Lower lobe of right lung (tissue), 2 donors: ENCODE data around the gene STXBP4. TPM values are rescaled to one million over a fixed set of nuclear protein-coding genes. Genes with fewer than 3 reads are reported as not detected.

Experiments used
- ATAC-seq, 2 donors: fragments of 200-7000 bp; cut with Tn5 transposase; one replicate each; pipeline ENCODE4 v1.9.1; 2020 to 2022; ENCODE audit warnings: mild to moderate bottlenecking in 2 of 2, moderate library complexity in 2 of 2
- DNase-seq: peaks from one replicate; pipeline ENCODE4 v3.0.0-alpha.2; 2020
- H3K27ac ChIP-seq: fragments of 200-600 bp; one replicate; pipeline ENCODE4 v1.8.0; 2022
- H3K27me3 ChIP-seq: fragments of 200-600 bp; one replicate; pipeline ENCODE4 v1.8.0; 2022; ENCODE audit warnings: low read depth
- H3K36me3 ChIP-seq: fragments of 200-600 bp; one replicate; pipeline ENCODE4 v1.8.0; 2022; ENCODE audit warnings: mild to moderate bottlenecking
- H3K4me1 ChIP-seq: fragments of 200-600 bp; one replicate; pipeline ENCODE4 v1.8.0; 2022
- H3K4me3 ChIP-seq: fragments of 200-600 bp; one replicate; pipeline ENCODE4 v1.8.0; 2022; ENCODE audit warnings: mild to moderate bottlenecking
- H3K9me3 ChIP-seq: fragments of 200-600 bp; one replicate; pipeline ENCODE4 v1.8.0; 2022
- intact Hi-C: fragments of 100-400 bp; cut with DNase I; formaldehyde crosslinking; loops from one replicate; pipeline ENCODE4 v1.11.0; 2022
- total RNA-seq: library from RNA; stranded (reverse); fragmentation: NEBNext Ultra II Directional; extraction: Animal tissue kit (Norgen Biotek cat#: 25700); gene quantifications from one replicate; pipeline ENCODE4 v1.2.1, GENCODE V29; 2021
- TF ChIP-seq, protein P1 (sequence below): fragments of 200-600 bp; IDR thresholded peaks from one replicate; pipeline ENCODE4 v1.8.0; 2022; ENCODE audit warnings: antibody characterized with exemption, mild to moderate bottlenecking
- donor health status: DM: no; HTN: yes; CAD: no; lungs with severe emphysema.

STXBP4 gene
- total RNA-seq, 1 donor from 2014 or later: 11.8 TPM

DNA sequence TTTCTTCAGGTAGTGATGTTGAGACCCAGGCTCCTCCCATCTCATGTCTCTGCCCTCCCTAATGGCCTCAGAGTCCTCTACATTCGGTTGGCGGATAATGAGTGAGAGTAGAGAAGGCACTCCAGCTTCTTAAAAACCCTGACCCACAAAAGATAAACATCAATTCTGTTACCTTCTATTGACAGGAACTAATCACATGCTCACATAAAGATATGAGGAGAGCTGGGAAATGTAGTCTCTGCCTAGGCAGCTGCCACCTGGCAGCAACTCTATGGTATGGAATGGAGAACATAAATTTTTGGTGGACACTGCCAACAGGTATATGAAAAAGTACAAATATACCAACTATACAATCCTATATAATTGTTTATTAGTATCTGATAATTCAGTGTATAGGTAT is 185.5 kb downstream of the STXBP4 start:
- Histone ChIP-seq H3K36me3 (no peaks in the 10 kb centered on the region), H3K27me3 (no peaks in the 10 kb centered on the region), H3K4me3 (no peak overlapping the region), H3K9me3 (no peaks in the 10 kb centered on the region), H3K4me1 (no peaks in the 10 kb centered on the region), H3K27ac (no peak overlapping the region)
- ATAC-seq: no peak
- no peak for DNase-seq
- TF ChIP-seq, protein P1, sequence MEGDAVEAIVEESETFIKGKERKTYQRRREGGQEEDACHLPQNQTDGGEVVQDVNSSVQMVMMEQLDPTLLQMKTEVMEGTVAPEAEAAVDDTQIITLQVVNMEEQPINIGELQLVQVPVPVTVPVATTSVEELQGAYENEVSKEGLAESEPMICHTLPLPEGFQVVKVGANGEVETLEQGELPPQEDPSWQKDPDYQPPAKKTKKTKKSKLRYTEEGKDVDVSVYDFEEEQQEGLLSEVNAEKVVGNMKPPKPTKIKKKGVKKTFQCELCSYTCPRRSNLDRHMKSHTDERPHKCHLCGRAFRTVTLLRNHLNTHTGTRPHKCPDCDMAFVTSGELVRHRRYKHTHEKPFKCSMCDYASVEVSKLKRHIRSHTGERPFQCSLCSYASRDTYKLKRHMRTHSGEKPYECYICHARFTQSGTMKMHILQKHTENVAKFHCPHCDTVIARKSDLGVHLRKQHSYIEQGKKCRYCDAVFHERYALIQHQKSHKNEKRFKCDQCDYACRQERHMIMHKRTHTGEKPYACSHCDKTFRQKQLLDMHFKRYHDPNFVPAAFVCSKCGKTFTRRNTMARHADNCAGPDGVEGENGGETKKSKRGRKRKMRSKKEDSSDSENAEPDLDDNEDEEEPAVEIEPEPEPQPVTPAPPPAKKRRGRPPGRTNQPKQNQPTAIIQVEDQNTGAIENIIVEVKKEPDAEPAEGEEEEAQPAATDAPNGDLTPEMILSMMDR: no peak
- intact Hi-C loops: no loop called here

DNA sequence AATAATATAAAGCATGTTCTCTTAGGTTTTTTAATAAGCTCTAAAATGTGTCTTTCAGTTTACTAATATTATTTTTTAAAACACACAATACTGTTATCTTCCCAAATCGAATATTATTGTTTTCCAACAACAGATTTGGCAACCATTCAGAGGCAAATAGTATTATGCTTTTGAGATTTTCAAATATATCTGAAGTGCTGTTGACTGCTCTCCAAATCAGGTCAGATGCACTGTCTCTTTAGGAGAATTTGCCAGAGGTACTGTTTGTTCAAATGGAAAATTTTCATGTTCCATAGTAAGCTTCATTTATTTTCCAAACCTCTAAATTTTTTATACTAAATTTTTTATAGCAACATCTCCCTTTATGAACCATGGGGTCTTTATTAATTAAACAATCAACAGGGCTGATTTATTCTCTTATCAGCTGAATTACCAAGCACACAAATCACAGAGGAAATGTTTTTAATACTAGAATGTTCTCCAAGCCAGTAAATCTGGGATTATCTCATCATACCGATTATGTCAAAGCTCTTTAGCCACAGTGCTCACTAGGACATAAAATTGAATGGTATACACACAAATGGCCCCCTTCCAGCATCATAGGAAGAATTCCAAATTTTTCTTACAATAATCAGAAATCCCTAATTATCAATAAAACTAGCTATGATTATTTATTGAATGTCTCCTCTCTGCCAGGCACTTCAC is 187.4 kb downstream of the STXBP4 start:
- H3K9me3 ChIP-seq: no peaks in the 10 kb centered on the region
- TF ChIP-seq, protein P1: no peak

DNA sequence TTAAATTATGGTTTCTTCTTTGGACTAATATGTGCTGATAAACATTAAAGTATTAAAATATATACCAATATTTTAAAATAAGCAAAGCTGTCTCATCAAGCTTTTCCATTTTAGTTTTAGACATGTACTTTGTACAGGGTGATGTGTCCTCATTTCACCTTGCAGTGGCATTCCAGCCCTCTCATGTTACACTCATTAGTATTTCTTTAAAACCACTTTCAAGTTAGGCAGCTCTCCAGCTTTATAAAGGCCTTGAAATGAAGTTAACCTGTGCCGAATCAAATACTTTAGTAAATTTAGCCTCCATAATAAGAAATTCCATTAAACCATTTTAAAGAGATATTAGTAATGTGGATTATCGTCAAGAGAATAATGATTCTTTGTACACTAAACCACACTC is 188.6 kb downstream of the STXBP4 start:
- H3K4me3 ChIP-seq: no peak overlapping the region
- intact Hi-C loops: no loop called here
- TF ChIP-seq, protein P1: no peak
- DNase-seq (no peak), ATAC-seq (peak; percentile 43 to 77)
- peaks cover 7% of the 10 kb centered on the region for H3K36me3 ChIP-seq
- no peaks in the 10 kb centered on the region for H3K9me3 ChIP-seq
- no peaks in the 10 kb centered on the region for H3K27me3 ChIP-seq
- H3K4me1 ChIP-seq: no peaks in the 10 kb centered on the region
- H3K27ac ChIP-seq: no peak overlapping the region

More for the DNA sequence above, 187.4 kb downstream of the STXBP4 start:
- H3K4me3 ChIP-seq: no peak overlapping the region
- DNase-seq (no peak), ATAC-seq (no peak)
- H3K36me3 ChIP-seq: peaks cover 7% of the 10 kb centered on the region
- no peaks in the 10 kb centered on the region for H3K4me1 ChIP-seq
- no peak overlapping the region for H3K27ac ChIP-seq
- intact Hi-C loops: no loop called here
- H3K27me3 ChIP-seq: no peaks in the 10 kb centered on the region

DNA sequence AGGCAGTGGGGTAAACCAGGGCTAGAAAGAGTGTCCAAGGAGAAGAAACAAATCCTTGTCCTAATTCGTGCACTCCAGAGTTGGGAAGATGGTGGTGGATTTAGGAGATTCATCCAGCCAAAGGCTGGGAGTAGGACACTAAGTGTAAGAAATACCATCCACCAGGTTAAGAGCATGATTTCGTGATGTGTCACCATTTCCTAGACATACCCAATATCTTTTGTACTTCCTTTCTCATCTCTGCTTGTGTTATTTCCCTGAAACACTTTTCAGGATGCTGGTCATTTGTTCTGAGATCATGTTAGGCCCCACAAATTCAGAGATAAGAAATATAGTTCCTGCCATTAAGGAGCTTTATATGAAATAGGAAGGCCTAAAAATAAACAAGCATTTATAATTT is 189.9 kb downstream of the STXBP4 start:
- H3K4me3 ChIP-seq: no peak overlapping the region
- peaks cover 7% of the 10 kb centered on the region for H3K36me3 ChIP-seq
- H3K27ac ChIP-seq: no peak overlapping the region
- H3K27me3 ChIP-seq: no peaks in the 10 kb centered on the region
- no peak for DNase-seq
- TF ChIP-seq, protein P1: no peak
- no peak for ATAC-seq
- no peaks in the 10 kb centered on the region for H3K9me3 ChIP-seq
- no peaks in the 10 kb centered on the region for H3K4me1 ChIP-seq
- intact Hi-C loops: no loop called here

DNA sequence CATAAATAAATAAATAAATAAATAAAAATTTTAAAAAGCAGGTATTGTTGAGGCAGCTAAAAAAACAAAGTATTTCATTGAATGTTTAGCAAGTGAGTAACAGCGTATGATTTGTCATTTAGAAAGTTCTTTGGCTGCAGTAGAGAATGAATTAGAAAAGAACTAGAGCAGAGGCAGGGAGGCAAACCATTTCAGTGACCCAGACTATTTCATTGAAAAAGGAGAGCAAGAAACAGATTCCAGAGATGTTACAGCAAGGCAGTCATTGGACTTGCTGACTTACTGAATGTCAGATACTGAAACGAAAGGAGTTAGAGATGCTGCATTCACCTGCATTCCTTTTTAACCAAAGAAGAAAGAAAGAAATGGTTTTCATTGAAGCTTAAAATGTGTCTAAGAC is 190.7 kb downstream of the STXBP4 start:
- no peaks in the 10 kb centered on the region for H3K9me3 ChIP-seq
- H3K4me3 ChIP-seq: no peak overlapping the region
- H3K4me1 ChIP-seq: no peaks in the 10 kb centered on the region
- H3K36me3 ChIP-seq: peaks cover 7% of the 10 kb centered on the region
- no peak overlapping the region for H3K27ac ChIP-seq
- no peak for DNase-seq
- ATAC-seq: no peak
- H3K27me3 ChIP-seq: no peaks in the 10 kb centered on the region
- TF ChIP-seq, protein P1: no peak
- intact Hi-C loops: no loop called here
